ENCODE results near the gene UVRAG.

DNA sequence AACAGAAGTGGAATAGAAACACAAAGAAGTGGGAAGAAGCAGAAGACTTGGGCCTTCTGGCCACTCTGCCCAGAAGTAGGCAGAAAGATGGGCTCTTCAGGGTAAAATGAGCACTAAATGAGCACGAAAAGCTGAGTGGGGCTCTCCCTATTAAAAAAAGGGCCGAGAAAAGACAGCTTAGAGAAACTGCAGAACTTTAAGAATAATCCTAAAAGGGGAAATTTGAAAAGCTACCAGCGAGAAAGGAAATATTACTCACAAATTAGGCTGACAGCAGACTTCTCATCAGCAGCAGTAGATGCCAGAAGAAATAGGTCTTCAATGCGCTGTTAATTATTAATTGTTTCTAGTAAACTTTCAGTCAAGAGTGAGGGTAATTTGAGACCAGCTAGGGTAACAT is 78.2 kb downstream of the UVRAG start:
- TF ChIP-seq REST (IDR thresholded peaks at IDR 0.05; ENCODE audit: insufficient replicate concordance, low read depth), result no peak
- no peak for TF ChIP-seq CTCF (IDR thresholded peaks at IDR 0.05; ENCODE audit: insufficient read depth, low read length)
- TF ChIP-seq POLR2AphosphoS5 (IDR thresholded peaks at IDR 0.05; ENCODE audit: low read depth), result no peak
- no peak for TF ChIP-seq GABPA (IDR thresholded peaks at IDR 0.05; ENCODE audit: low read depth)
- TF ChIP-seq SPI1 (IDR thresholded peaks at IDR 0.05; ENCODE audit: borderline replicate concordance, low read depth), result no peak

Data from HL-60 (cell line).